Panc1 (cell line): ENCODE data around the gene TTLL4.

ENCODE experiments used
- CTCF ChIP-seq: fragments of 450-650 bp; IDR thresholded peaks from 2 replicates; pipeline ENCODE4 v1.5.1; 2017; ENCODE audit warnings: mild to moderate bottlenecking
- POLR2AphosphoS5 ChIP-seq: IDR thresholded peaks from 2 replicates; pipeline ENCODE4 v1.6.1; 2012; ENCODE audit warnings: mild to moderate bottlenecking, low read depth, low read length, moderate library complexity
- SIN3A ChIP-seq: IDR thresholded peaks from 2 replicates; pipeline ENCODE4 v1.6.1; 2012; ENCODE audit warnings: low read depth, mild to moderate bottlenecking, low read length, moderate library complexity, borderline replicate concordance; ENCODE audit not compliant: insufficient read depth
- TCF7L2 ChIP-seq: IDR thresholded peaks from 2 replicates; pipeline ENCODE4 v1.6.1; 2011; ENCODE audit warnings: mild to moderate bottlenecking, low read depth, low read length, inconsistent platforms
- TF ChIP-seq, protein P1 (sequence below), 2 experiments: IDR thresholded peaks; 2 replicates each; pipeline ENCODE4 v1.6.1; 2011 to 2012; ENCODE audit warnings: low read depth in 2 of 2, control low read depth in 1 of 2, low read length in 1 of 2, mild to moderate bottlenecking in 1 of 2, moderate library complexity in 1 of 2; ENCODE audit not compliant: insufficient read depth in 1 of 2

DNA sequence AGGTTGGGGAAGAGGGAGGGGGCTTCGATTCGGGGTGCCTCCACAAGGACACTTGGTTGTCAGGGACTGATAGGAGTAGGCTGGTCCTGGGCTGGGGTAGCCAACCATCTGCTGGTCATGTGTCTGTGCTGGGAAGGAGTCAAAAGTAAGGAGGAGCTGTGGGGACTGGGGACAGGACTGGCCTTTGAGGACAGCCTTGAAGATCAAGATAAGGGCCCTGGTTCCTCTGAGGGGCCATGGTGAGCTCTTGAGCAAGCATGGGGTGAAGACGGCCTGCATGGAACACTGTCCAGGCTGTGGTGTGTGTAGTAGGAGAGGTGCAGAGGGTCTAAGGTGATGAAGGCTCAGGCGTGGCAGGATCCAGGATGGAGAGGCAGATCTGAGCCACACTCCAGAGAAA is 73.1 kb downstream of the TTLL4 start:
- TF ChIP-seq TCF7L2 (no peak), CTCF (no peak), POLR2AphosphoS5 (no peak), SIN3A (no peak)
- TF ChIP-seq, protein P1, sequence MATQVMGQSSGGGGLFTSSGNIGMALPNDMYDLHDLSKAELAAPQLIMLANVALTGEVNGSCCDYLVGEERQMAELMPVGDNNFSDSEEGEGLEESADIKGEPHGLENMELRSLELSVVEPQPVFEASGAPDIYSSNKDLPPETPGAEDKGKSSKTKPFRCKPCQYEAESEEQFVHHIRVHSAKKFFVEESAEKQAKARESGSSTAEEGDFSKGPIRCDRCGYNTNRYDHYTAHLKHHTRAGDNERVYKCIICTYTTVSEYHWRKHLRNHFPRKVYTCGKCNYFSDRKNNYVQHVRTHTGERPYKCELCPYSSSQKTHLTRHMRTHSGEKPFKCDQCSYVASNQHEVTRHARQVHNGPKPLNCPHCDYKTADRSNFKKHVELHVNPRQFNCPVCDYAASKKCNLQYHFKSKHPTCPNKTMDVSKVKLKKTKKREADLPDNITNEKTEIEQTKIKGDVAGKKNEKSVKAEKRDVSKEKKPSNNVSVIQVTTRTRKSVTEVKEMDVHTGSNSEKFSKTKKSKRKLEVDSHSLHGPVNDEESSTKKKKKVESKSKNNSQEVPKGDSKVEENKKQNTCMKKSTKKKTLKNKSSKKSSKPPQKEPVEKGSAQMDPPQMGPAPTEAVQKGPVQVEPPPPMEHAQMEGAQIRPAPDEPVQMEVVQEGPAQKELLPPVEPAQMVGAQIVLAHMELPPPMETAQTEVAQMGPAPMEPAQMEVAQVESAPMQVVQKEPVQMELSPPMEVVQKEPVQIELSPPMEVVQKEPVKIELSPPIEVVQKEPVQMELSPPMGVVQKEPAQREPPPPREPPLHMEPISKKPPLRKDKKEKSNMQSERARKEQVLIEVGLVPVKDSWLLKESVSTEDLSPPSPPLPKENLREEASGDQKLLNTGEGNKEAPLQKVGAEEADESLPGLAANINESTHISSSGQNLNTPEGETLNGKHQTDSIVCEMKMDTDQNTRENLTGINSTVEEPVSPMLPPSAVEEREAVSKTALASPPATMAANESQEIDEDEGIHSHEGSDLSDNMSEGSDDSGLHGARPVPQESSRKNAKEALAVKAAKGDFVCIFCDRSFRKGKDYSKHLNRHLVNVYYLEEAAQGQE (IDR thresholded peaks at IDR 0.05; ENCODE audit: insufficient read depth in 1 of 2, low read depth in 2 of 2, low read length in 1 of 2), result no peak
